Right renal pelvis (tissue), 4 donors: ENCODE data around the gene TSC1. TPM values are rescaled to one million over a fixed set of nuclear protein-coding genes. Genes with fewer than 3 reads are reported as not detected.

ENCODE experiments used
- DNase-seq, 4 donors: peaks; one replicate each; pipeline ENCODE4 v3.0.0-alpha.2; 2013; ENCODE audit warnings: low read depth in 4 of 4, low spot score in 3 of 4, missing footprints in 1 of 4
- polyA plus RNA-seq, 4 donors: library from polyadenylated mRNA; unstranded; fragments of 120-200 nt; gene quantifications; one replicate each; pipeline ENCODE4 v1.2.1, GENCODE V29; 2013; ENCODE audit not compliant: insufficient read length in 4 of 4

Gene TSC1
- polyA plus RNA-seq, 4 donors, result 35.1 to 48.9 (median 39.6) TPM

DNA sequence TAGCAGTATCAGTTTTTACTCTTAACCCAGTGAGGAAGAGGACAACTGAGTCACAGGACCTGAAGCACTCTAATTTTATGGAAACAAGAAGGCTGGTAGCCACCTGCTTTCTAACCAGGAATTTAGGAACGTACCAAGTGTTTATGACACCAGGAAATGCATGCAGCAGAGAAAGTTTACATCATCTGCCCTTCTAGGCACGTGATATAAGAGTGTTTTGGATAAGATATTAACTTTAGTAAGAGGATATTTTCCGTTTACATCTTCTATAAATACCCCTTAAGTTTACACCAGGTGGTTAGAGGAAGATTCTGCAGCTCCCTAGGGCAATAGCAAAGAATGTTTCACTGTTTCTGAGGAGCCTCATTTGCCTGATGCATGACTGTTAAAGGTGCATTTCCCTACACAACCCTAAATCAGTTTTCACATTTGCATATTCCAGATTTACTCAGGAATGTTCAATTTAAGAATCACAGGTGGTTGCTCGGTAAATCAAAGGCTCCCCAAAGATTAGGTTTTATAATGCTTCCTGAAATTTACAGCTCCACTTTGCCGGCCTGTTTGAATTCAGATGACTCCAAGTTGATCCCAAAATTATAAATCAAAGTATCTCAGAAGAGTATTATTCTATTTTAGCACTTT is 1.8 kb downstream of the TSC1 start:
- no peak for DNase-seq

- DNase-seq, result no peak
These were observed 5.2 kb downstream of the TSC1 start for GRCh38 chr9:132939169-132939568.

- DNase-seq, result no peak
These were observed 6.9 kb downstream of the TSC1 start for GRCh38 chr9:132937463-132937901.

GRCh38 chr9:132935026-132935425 is 9.4 kb downstream of the TSC1 start:
- no peak for DNase-seq

GRCh38 chr9:132931178-132931735 is 13.2 kb downstream of the TSC1 start:
- no peak for DNase-seq

- DNase-seq, result no peak
These were observed 16.7 kb downstream of the TSC1 start for GRCh38 chr9:132927704-132928103.

- DNase-seq, result no peak
These were observed 21.0 kb downstream of the TSC1 start for GRCh38 chr9:132923346-132923902.

DNA sequence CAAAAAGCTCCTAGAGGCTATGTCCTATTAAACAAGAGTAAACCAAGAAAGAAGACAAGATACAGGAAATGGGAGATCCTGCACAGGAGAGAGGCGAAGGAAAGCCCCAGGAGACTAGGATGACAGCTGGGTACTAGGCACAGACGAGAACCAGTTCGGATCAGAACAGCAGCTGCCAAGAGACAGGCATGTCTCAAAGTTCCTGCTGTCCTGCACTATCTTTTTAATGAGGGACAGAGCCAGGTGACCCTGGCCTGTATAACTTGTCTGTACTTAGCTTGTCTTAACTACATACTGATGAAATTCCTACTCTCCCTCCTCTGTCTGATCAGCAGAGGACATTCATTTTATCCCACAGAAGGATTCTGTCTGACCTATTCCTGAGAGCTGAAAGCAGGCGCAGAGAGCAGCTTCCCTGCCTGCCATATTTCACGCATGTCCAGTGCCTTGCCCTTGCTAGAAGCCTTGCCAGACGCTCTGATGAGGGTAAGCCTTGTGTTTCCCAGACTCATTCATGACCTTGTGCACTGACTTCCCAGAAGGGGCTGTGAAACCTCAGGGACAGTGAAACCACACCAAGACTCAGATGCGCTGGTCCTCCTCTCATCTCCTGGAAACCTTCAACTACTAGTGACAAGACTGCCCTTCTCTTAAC is 24.7 kb downstream of the TSC1 start:
- DNase-seq, result no peak

DNA sequence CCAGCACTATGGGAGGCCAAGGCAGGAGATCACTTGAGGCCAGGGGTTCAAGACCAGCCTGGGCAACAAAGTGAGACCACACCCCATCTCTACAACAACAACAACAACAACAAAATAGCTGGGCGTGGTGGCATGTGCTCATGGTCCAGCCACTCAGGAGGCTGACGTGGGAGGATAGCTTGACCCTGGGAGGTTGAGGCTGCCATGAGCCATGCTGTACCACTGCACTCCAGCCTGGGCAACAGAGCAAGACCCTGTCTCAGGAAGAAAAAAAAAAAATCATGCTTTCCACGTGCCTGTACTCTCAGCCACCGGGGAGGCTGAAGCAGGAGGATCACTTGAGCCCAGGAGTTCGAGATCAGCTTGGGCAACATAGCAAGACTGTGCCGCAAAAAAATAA is 29.5 kb downstream of the TSC1 start:
- no peak for DNase-seq

DNA sequence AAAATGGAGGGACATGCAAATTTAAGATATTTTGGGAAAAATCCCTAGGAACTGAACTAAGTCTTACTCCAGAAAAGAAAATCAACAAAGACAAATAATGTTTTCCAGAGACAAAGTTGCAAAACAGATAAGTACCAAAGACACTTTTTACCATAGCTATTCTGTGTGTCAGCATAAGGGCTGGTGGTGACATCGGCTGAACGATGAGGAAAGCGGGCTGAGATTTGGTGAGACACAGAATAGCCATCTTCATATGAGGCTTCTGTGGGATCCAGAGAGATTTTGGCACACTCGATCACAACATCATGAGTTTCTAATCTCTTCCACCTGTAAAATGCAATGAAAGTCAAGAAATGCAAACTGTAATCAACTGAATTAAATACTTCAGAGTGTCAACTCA is 32.3 kb downstream of the TSC1 start:
- no peak for DNase-seq

GRCh38 chr9:132910376-132910775 is 34.0 kb downstream of the TSC1 start:
- DNase-seq, result no peak

GRCh38 chr9:132909311-132909710 is 35.1 kb downstream of the TSC1 start:
- DNase-seq, result no peak

- DNase-seq, result no peak
These were observed 35.8 kb downstream of the TSC1 start for GRCh38 chr9:132908635-132909034.

DNA sequence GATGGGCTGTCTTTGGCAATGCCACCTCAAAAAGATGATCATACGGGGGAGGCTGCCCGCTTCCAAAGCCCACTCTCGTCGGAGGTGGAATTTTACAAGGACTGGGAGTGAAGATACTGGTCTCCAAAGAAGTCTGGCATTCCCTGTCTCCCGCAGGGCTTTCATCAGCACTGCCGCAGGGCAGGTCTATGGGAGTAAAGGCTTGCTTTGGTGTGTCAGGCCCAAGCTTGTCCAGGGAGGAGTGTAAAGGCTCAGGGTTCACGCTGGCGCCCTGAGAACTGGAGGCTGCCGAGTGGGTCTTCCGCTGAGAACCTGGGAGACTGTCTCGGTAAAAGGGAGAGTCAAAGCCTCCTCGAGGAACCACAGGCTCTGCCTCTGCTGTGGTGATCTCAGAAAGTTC is 38.7 kb downstream of the TSC1 start:
- no peak for DNase-seq

- DNase-seq, result no peak
These were observed 40.6 kb downstream of the TSC1 start for GRCh38 chr9:132903574-132904492.

DNA sequence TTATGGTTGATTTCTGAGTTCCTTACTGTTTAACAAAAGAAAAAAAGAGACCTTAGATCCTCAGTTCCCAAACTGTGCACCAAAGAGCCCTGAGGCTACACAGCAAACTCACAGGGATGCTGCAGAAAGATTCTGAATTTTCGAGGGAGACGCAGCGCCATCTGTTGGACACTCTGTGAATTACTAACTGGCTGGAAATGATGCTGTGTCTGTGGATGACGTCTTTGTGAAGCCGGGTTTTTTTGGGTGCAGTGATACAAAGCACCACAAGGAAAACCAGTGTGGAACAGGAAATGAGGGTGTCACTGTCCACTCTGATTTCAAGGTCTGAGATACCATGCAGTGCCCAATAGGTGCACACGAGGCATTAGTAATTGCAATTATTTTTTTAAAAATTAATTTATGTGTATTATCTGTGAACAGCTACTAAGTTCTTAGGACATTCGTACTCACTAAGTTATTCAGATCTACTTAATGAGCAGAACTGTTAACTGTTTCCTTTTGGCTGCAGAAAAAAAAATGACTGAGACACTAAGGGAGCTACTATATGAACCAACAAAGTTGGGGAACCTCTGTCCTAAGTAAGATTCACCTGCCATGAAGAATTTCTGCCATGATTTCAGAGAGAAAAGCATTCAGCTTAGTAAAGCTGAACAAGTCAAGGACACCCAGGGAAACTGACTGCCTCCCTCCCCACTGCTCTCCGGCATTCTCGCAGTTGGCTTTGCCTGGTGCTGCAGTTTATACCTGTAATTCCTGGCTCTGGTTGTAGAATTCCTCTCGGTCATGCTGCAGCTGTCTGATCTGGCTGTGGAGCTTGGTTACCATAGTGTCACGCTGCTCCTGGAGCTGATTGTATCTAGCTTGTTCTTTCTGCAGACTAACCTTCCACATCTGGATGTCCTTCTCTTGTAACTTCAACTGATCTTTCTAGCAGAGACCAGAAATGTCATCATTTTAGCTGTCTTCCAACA is 42.3 kb downstream of the TSC1 start:
- DNase-seq, result peak in 3 of 4 donors; percentile 63 to 69 (median 64)

- DNase-seq, result no peak
These were observed 46.4 kb downstream of the TSC1 start for GRCh38 chr9:132898051-132898450.

GRCh38 chr9:132896906-132897305 is 47.5 kb downstream of the TSC1 start:
- no peak for DNase-seq

DNA sequence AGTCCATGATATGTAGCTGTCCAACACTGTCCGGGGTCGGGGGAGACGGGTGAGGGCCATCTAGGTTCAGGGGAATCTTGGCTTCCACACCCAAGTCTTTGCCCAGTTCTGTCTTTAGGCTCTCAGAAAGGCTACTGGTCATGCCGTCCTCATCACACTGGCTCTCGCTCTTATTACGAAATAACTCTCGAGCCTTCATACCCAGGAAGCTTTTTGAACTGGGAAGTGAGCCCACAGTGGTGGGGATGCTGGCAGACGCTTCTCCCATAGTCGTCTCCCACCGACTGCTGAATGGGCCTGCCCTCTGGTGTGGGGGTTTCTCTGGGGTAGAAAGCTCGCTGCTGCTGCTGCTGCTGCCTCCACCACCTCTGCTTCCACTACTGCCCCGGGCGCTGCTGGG is 48.2 kb downstream of the TSC1 start:
- DNase-seq, result no peak
